ENCODE data around the gene SPATA1.

The SPATA1 gene

GRCh38 chr1:84597011-84597410, 90.8 kb downstream of the SPATA1 start:
- no peak for DNase-seq

- peak; percentile 56 for DNase-seq
Measured at GRCh38 chr1:84598418-84598817, 92.2 kb downstream of the SPATA1 start.

- peak; percentile 90 for DNase-seq
Measured at GRCh38 chr1:84598846-84599741, 92.9 kb downstream of the SPATA1 start.

GRCh38 chr1:84600796-84601195, 94.6 kb downstream of the SPATA1 start:
- DNase-seq = no peak

GRCh38 chr1:84603223-84603622, 97.0 kb downstream of the SPATA1 start:
- peak; percentile 46 for DNase-seq

GRCh38 chr1:84603941-84604830, 98.0 kb downstream of the SPATA1 start:
- DNase-seq = peak; percentile 57

- no peak for DNase-seq
Measured at GRCh38 chr1:84605157-84605556, 99.0 kb downstream of the SPATA1 start.

GRCh38 chr1:84606977-84607376, 100.8 kb downstream of the SPATA1 start:
- DNase-seq = no peak

GRCh38 chr1:84611091-84611490, 104.9 kb downstream of the SPATA1 start:
- no peak for DNase-seq

- peak; percentile 35 for DNase-seq
Measured at GRCh38 chr1:84611796-84612195, 105.6 kb downstream of the SPATA1 start.

- DNase-seq = no peak
Measured at GRCh38 chr1:84613026-84613425, 106.8 kb downstream of the SPATA1 start.

GRCh38 chr1:84613887-84614286, 107.7 kb downstream of the SPATA1 start:
- DNase-seq = no peak

GRCh38 chr1:84615790-84616189, 109.6 kb downstream of the SPATA1 start:
- no peak for DNase-seq
